ENCODE results near the gene KCNIP3. TPM values are rescaled to one million over a fixed set of nuclear protein-coding genes. Genes with fewer than 3 reads are reported as not detected.

KCNIP3 gene
- total RNA-seq, 1 experiment from 2014 or later: not detected

GRCh38 chr2:95357717-95358280, 60.7 kb downstream of the KCNIP3 start:
- peaks cover 10% of the 10 kb centered on the region for H3K27me3 Mint-ChIP-seq (ENCODE audit: insufficient read depth, unreplicated experiment)
- no peak overlapping the region for H3K27ac Mint-ChIP-seq (ENCODE audit: unreplicated experiment)
- H3K36me3 Mint-ChIP-seq (ENCODE audit: insufficient read depth, unreplicated experiment): no peaks in the 10 kb centered on the region
- ChIA-PET POLR2A (no interaction called here), CTCF (no interaction called here)
- no peak overlapping the region for H3K4me3 ChIP-seq (ENCODE audit: low read depth, low read length)
- TF ChIP-seq CTCF (IDR thresholded peaks at IDR 0.05; ENCODE audit: insufficient read depth in 1 of 2, low read depth in 1 of 2, low read length in 1 of 2, severe bottlenecking in 1 of 2, unreplicated experiment in 1 of 2): no peak
- no peak for DNase-seq
- no peaks in the 10 kb centered on the region for H3K4me1 ChIP-seq
- intact Hi-C loops (cut with micrococcal nuclease; ENCODE audit: unreplicated experiment): loop anchor here (1.0 kb wide), 1 partner anchor 8 kb away; no protein-coding TSS in a partner anchor
- no peaks in the 10 kb centered on the region for H3K9me3 Mint-ChIP-seq (ENCODE audit: unreplicated experiment)
- H3K4me1 Mint-ChIP-seq (ENCODE audit: low read depth, unreplicated experiment): no peaks in the 10 kb centered on the region
- H3K9me3 ChIP-seq: no peaks in the 10 kb centered on the region
- no TSS peak for BruUV-seq (replicated peaks)
- no peaks in the 10 kb centered on the region for H3K27me3 ChIP-seq (replicated peaks; ENCODE audit: control insufficient read depth, insufficient read depth, low read length)
- H3K4me3 Mint-ChIP-seq (ENCODE audit: unreplicated experiment): no peak overlapping the region
- H3K36me3 ChIP-seq (ENCODE audit: control insufficient read depth, insufficient read depth, low read length): no peaks in the 10 kb centered on the region

- CTCF ChIA-PET: no interaction called here
- BruUV-seq (replicated peaks): no TSS peak
- intact Hi-C loops (cut with micrococcal nuclease; ENCODE audit: unreplicated experiment): no loop called here
- Mint-ChIP-seq H3K36me3 (ENCODE audit: insufficient read depth, unreplicated experiment) (no peaks in the 10 kb centered on the region), H3K27me3 (ENCODE audit: insufficient read depth, unreplicated experiment) (peaks cover 13% of the 10 kb centered on the region), H3K27ac (ENCODE audit: unreplicated experiment) (no peak overlapping the region), H3K4me3 (ENCODE audit: unreplicated experiment) (no peak overlapping the region), H3K4me1 (ENCODE audit: low read depth, unreplicated experiment) (no peaks in the 10 kb centered on the region), H3K9me3 (ENCODE audit: unreplicated experiment) (no peaks in the 10 kb centered on the region)
- Histone ChIP-seq H3K27me3 (replicated peaks; ENCODE audit: control insufficient read depth, insufficient read depth, low read length) (no peaks in the 10 kb centered on the region), H3K9me3 (no peaks in the 10 kb centered on the region), H3K4me1 (no peaks in the 10 kb centered on the region), H3K36me3 (ENCODE audit: control insufficient read depth, insufficient read depth, low read length) (no peaks in the 10 kb centered on the region), H3K4me3 (ENCODE audit: low read depth, low read length) (no peak overlapping the region)
- POLR2A ChIA-PET: no interaction called here
- DNase-seq: no peak
- TF ChIP-seq CTCF (IDR thresholded peaks at IDR 0.05; ENCODE audit: insufficient read depth in 1 of 2, low read depth in 1 of 2, low read length in 1 of 2, severe bottlenecking in 1 of 2, unreplicated experiment in 1 of 2): no peak
These were observed 61.9 kb downstream of the KCNIP3 start for GRCh38 chr2:95359031-95359430.

- no peaks in the 10 kb centered on the region for H3K4me1 ChIP-seq
- CTCF ChIA-PET: no interaction called here
- no peaks in the 10 kb centered on the region for H3K36me3 ChIP-seq (ENCODE audit: control insufficient read depth, insufficient read depth, low read length)
- H3K27me3 ChIP-seq (replicated peaks; ENCODE audit: control insufficient read depth, insufficient read depth, low read length): no peaks in the 10 kb centered on the region
- intact Hi-C loops (cut with micrococcal nuclease; ENCODE audit: unreplicated experiment): no loop called here
- no peak overlapping the region for H3K4me3 ChIP-seq (ENCODE audit: low read depth, low read length)
- no peaks in the 10 kb centered on the region for H3K9me3 Mint-ChIP-seq (ENCODE audit: unreplicated experiment)
- peaks cover 11% of the 10 kb centered on the region for H3K27me3 Mint-ChIP-seq (ENCODE audit: insufficient read depth, unreplicated experiment)
- POLR2A ChIA-PET: no interaction called here
- DNase-seq: no peak
- H3K27ac Mint-ChIP-seq (ENCODE audit: unreplicated experiment): no peak overlapping the region
- no TSS peak for BruUV-seq (replicated peaks)
- TF ChIP-seq CTCF (IDR thresholded peaks at IDR 0.05; ENCODE audit: insufficient read depth in 1 of 2, low read depth in 1 of 2, low read length in 1 of 2, severe bottlenecking in 1 of 2, unreplicated experiment in 1 of 2): no peak
- H3K4me1 Mint-ChIP-seq (ENCODE audit: low read depth, unreplicated experiment): no peaks in the 10 kb centered on the region
- H3K36me3 Mint-ChIP-seq (ENCODE audit: insufficient read depth, unreplicated experiment): no peaks in the 10 kb centered on the region
- H3K9me3 ChIP-seq: no peaks in the 10 kb centered on the region
- H3K4me3 Mint-ChIP-seq (ENCODE audit: unreplicated experiment): no peak overlapping the region
These were observed 62.4 kb downstream of the KCNIP3 start for GRCh38 chr2:95359501-95359930.

Measured in Caco-2 (cell line).